ENCODE data around the gene ACAP3.

DNA sequence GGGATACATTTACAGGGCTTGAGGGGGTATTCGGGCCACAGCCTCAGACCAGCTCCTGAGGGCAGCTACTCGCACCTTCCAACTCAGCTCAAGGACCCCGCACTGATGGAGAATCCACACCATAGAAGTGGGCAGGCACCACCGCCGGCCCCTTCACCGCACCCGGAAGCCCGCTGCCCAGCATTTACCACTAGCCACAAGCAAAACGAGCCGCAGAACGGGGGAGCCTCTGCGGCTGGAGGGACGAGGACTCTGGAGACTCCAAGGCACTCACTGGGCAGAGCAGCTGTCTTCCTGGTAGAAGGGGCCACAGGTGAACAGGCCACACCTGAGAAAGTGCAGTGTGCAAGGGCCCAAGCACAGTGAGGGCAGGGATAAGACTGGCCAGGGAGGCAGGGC lies 39.4 kb downstream of the ACAP3 start:
- TF ChIP-seq CTCF (conservative IDR thresholded peaks at IDR 0.05; ENCODE audit: low read depth, low read length) (no peak), EZH2 (IDR thresholded peaks at IDR 0.05; ENCODE audit: borderline replicate concordance, low read depth, low read length, poor library complexity, severe bottlenecking) (no peak)
